WERI-Rb-1 (cell line): ENCODE measurements around the gene TPP2.

Experiments used
- DNase-seq: peaks from one replicate; pipeline ENCODE4 v3.0.0-alpha.2; 2020
- H3K27ac ChIP-seq: fragments of 250-450 bp; sonication (Bioruptor Pico); 2 replicates; pipeline ENCODE4 v1.5.1; 2020; ENCODE audit warnings: mild to moderate bottlenecking, moderate library complexity
- H3K27me3 ChIP-seq: fragments of 250-450 bp; sonication (Bioruptor Pico); 2 replicates; pipeline ENCODE4 v1.5.1; 2021; ENCODE audit warnings: mild to moderate bottlenecking, low read depth, moderate library complexity; ENCODE audit not compliant: insufficient read depth, severe bottlenecking
- H3K36me3 ChIP-seq: fragments of 250-450 bp; sonication (Bioruptor Pico); 2 replicates; pipeline ENCODE4 v1.5.1; 2020; ENCODE audit warnings: mild to moderate bottlenecking, moderate library complexity
- H3K4me3 ChIP-seq: 2 replicates; pipeline ENCODE4 v1.5.1; 2011; ENCODE audit warnings: low read depth, mild to moderate bottlenecking, control low read depth, low read length
- H3K9me3 ChIP-seq: fragments of 250-450 bp; sonication (Bioruptor Pico); 2 replicates; pipeline ENCODE4 v1.5.1; 2021; ENCODE audit warnings: mild to moderate bottlenecking, moderate library complexity; ENCODE audit not compliant: severe bottlenecking
- TF ChIP-seq, protein P1 (sequence below): IDR thresholded peaks from 2 replicates; pipeline ENCODE4 v1.5.1; 2011; ENCODE audit warnings: low read depth, mild to moderate bottlenecking, control low read depth, inconsistent platforms, low read length

Gene TPP2

DNA sequence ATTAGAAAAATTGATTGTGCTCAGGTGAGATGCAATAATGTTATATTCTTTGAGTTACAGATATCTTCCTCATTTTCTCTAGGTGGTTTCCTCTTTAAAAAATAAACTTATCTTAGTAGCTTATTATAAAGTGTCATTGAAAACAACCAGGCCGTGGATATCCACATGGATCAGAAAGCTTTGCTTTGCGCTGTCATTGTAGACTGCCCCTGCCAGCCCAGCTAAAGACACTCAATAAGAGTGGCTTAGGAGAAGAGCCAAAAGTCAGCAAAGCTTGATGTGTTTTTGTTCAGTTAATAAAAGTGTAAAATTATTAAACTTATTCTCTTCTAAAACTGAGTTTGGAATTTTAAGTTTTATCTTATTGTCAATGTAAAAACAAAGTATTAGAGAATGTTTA lies 34.4 kb downstream of the TPP2 start:
- H3K27me3 ChIP-seq: no peaks in the 10 kb centered on the region
- TF ChIP-seq, protein P1, sequence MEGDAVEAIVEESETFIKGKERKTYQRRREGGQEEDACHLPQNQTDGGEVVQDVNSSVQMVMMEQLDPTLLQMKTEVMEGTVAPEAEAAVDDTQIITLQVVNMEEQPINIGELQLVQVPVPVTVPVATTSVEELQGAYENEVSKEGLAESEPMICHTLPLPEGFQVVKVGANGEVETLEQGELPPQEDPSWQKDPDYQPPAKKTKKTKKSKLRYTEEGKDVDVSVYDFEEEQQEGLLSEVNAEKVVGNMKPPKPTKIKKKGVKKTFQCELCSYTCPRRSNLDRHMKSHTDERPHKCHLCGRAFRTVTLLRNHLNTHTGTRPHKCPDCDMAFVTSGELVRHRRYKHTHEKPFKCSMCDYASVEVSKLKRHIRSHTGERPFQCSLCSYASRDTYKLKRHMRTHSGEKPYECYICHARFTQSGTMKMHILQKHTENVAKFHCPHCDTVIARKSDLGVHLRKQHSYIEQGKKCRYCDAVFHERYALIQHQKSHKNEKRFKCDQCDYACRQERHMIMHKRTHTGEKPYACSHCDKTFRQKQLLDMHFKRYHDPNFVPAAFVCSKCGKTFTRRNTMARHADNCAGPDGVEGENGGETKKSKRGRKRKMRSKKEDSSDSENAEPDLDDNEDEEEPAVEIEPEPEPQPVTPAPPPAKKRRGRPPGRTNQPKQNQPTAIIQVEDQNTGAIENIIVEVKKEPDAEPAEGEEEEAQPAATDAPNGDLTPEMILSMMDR: no peak
- no peak overlapping the region for H3K4me3 ChIP-seq
- DNase-seq: no peak
- H3K36me3 ChIP-seq: peaks cover 100% of the 10 kb centered on the region
- no peaks in the 10 kb centered on the region for H3K9me3 ChIP-seq
- no peak overlapping the region for H3K27ac ChIP-seq

DNA sequence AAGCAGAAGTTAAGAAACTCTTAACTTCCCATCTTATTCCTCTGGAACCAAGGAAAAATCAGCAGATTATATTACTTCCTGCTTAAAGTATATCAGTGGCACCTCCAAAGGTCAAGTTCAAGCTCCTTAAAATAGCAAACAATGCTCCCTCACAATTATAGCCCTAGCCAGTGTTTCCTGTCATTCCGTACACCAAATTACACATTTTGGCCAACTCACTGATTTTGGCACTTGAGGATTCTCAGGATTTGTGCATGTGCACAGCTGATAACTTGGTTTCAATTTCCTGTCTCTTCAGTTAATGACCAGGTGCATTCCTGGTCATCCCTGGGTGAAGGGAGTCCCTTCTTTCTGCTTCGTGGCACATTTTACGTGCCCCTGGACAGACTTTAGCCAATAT lies 42.0 kb downstream of the TPP2 start:
- Histone ChIP-seq H3K27ac (no peak overlapping the region), H3K4me3 (no peak overlapping the region), H3K9me3 (no peaks in the 10 kb centered on the region), H3K27me3 (no peaks in the 10 kb centered on the region), H3K36me3 (peaks cover 94% of the 10 kb centered on the region)
- no peak for DNase-seq
- TF ChIP-seq, protein P1: no peak

DNA sequence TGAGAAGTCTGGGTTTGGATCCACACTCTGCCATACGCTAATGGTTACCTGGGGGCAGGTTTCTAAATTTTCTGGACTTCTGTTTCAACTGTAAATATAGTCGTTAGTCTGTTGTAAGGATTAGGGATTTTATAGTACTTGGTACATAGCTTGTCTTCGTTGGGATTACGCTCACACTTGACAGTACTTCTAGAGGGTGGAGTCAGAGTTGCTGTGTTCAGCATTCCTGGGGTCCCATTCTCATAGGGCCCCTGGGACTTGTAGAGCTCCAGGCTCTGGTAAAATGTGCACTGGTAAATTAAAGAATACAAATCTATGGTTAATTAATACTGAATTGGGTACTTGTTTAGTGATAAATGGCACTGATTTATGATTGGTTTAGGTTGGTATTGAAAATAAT lies 45.2 kb downstream of the TPP2 start:
- DNase-seq: no peak
- H3K4me3 ChIP-seq: no peak overlapping the region
- TF ChIP-seq, protein P1: no peak
- no peaks in the 10 kb centered on the region for H3K27me3 ChIP-seq
- peaks cover 94% of the 10 kb centered on the region for H3K36me3 ChIP-seq
- no peaks in the 10 kb centered on the region for H3K9me3 ChIP-seq
- H3K27ac ChIP-seq: peak overlapping the region; percentile 81

DNA sequence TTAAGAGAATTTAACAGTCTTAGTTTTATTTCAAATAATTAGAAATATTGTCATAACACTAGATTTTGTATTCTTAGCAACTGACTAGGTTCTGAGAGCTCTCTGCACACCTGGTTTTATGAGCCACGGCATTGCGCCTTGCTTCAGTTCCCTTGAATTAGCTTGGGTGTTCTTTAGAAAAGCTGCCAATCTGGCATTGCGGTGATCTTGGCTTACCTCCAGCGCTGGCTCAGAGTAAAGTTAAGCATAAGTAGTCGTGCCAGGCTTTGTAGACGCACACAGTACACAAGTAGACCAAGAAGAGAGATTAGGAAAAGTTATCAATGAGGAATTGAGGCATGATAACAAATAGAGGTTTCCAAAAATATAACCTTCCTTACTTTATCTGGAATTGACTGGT lies 45.7 kb downstream of the TPP2 start:
- TF ChIP-seq, protein P1: no peak
- peaks cover 94% of the 10 kb centered on the region for H3K36me3 ChIP-seq

DNA sequence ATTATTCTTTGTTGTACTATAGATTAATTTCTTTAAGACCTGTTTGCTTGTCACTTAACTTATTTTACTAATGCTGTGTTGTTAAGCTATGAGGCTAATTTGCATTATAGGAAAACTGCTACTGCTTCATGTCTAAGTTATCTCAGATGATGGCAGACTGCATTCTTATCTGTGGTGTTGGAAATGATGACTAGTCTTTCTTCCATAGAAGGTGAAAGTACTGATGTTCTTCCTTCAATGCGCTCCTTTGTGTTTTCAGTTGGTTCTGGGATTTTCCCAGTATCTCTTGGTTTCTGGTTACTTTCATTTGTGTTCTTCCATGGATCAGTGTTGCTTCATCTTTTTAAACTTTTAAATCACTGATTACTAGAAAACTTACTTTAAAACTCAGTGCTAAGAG lies 46.9 kb downstream of the TPP2 start:
- Histone ChIP-seq H3K36me3 (peaks cover 94% of the 10 kb centered on the region), H3K4me3 (no peak overlapping the region), H3K27ac (peak overlapping the region; percentile 81; the same call in 1 of the 2 replicates), H3K9me3 (no peaks in the 10 kb centered on the region), H3K27me3 (no peaks in the 10 kb centered on the region)
- TF ChIP-seq, protein P1: no peak
- no peak for DNase-seq

More for the DNA sequence above, 45.7 kb downstream of the TPP2 start:
- peak; percentile 33 for DNase-seq
- H3K27ac ChIP-seq: peak overlapping the region; percentile 81
- H3K9me3 ChIP-seq: no peaks in the 10 kb centered on the region
- H3K4me3 ChIP-seq: no peak overlapping the region
- H3K27me3 ChIP-seq: no peaks in the 10 kb centered on the region

DNA sequence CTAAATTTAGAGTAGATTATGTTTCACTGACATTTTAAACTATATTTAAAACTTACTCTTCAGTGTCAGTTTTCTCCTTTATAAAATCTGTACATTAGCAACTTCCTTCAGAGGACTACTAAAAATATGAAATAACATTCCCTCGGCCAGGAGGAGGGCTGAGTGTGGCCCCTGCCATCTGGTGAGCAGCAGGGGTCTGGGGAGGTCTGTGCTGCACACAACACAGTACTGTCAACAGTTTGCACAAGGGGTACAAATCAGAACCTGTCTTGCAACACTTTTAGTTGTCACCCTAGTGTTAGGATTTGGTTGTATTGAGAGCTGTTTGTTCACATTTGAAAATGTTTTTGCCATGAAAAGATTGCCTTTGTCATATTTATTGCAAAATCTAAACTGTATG lies 48.9 kb downstream of the TPP2 start:
- H3K4me3 ChIP-seq: no peak overlapping the region
- H3K27ac ChIP-seq: peak overlapping the region; percentile 60
- peaks cover 95% of the 10 kb centered on the region for H3K36me3 ChIP-seq
- H3K27me3 ChIP-seq: no peaks in the 10 kb centered on the region
- peak; percentile 57 for DNase-seq
- TF ChIP-seq, protein P1: no peak
- H3K9me3 ChIP-seq: no peaks in the 10 kb centered on the region
